Mesenchymal stem cell (in vitro differentiated cells and primary cell): ENCODE data around the gene METTL5.

Experiments
- DNase-seq: peaks from one replicate; pipeline ENCODE4 v3.0.0-alpha.2; 2013
- H2AFZ ChIP-seq: one replicate; pipeline ENCODE4 v1.6.1; 2013; ENCODE audit warnings: low read depth, mild to moderate bottlenecking, control low read depth, inconsistent platforms, low read length, moderate library complexity
- H2AK5ac ChIP-seq: 2 replicates; pipeline ENCODE4 v1.6.1; 2013; ENCODE audit warnings: low read length, moderate library complexity, mild to moderate bottlenecking, inconsistent platforms; ENCODE audit not compliant: severe bottlenecking
- H2BK120ac ChIP-seq: one replicate; pipeline ENCODE4 v1.6.1; 2013; ENCODE audit warnings: low read depth, mild to moderate bottlenecking, inconsistent platforms, low read length, moderate library complexity
- H2BK12ac ChIP-seq, 2 experiments: one replicate each; pipeline ENCODE4 v1.6.1; 2013; ENCODE audit warnings: inconsistent platforms in 2 of 2, low read length in 2 of 2, mild to moderate bottlenecking in 2 of 2, moderate library complexity in 2 of 2, control low read depth in 1 of 2
- H2BK15ac ChIP-seq: one replicate; pipeline ENCODE4 v1.6.1; 2013; ENCODE audit warnings: mild to moderate bottlenecking, low read depth, inconsistent platforms; ENCODE audit not compliant: poor library complexity, severe bottlenecking
- H2BK5ac ChIP-seq: 2 replicates; pipeline ENCODE4 v1.6.1; 2013; ENCODE audit warnings: low read depth, mild to moderate bottlenecking, low read length, control low read depth, inconsistent platforms; ENCODE audit not compliant: poor library complexity, severe bottlenecking
- H3K14ac ChIP-seq, 2 experiments: one replicate each; pipeline ENCODE4 v1.6.1; 2013; ENCODE audit warnings: inconsistent platforms in 2 of 2, low read length in 2 of 2, control low read depth in 1 of 2, mild to moderate bottlenecking in 1 of 2, moderate library complexity in 1 of 2
- H3K18ac ChIP-seq, 2 experiments: one replicate each; pipeline ENCODE4 v1.6.1; 2013; ENCODE audit warnings: inconsistent platforms in 2 of 2, low read length in 2 of 2, control low read depth in 1 of 2, low read depth in 1 of 2, mild to moderate bottlenecking in 1 of 2
- H3K23ac ChIP-seq, 2 experiments: one replicate each; pipeline ENCODE4 v1.6.1; 2013; ENCODE audit warnings: inconsistent platforms in 2 of 2, low read length in 2 of 2, mild to moderate bottlenecking in 2 of 2, moderate library complexity in 2 of 2, control low read depth in 1 of 2
- H3K27ac ChIP-seq: 2 replicates; pipeline ENCODE4 v1.5.1; 2013; ENCODE audit warnings: mild to moderate bottlenecking, moderate library complexity, low read length, control low read depth, inconsistent platforms; ENCODE audit not compliant: poor library complexity, severe bottlenecking
- H3K27me3 ChIP-seq, 2 experiments: 2 replicates each; pipeline versions ENCODE4 v1.6.1 to v1.7.0; 2013; ENCODE audit warnings: low read length in 2 of 2, mild to moderate bottlenecking in 2 of 2, moderate library complexity in 2 of 2, control low read depth in 1 of 2, inconsistent platforms in 1 of 2; ENCODE audit not compliant: control insufficient read depth in 1 of 2, insufficient read depth in 1 of 2
- H3K36me3 ChIP-seq, 2 experiments: 2 replicates each; pipeline versions ENCODE4 v1.6.1 to v1.7.0; 2013; ENCODE audit warnings: low read length in 2 of 2, control low read depth in 1 of 2, inconsistent platforms in 1 of 2, low read depth in 1 of 2, mild to moderate bottlenecking in 1 of 2; ENCODE audit not compliant: insufficient read depth in 2 of 2, control insufficient read depth in 1 of 2
- H3K4ac ChIP-seq, 2 experiments: one replicate each; pipeline ENCODE4 v1.6.1; 2013; ENCODE audit warnings: inconsistent platforms in 2 of 2, low read length in 2 of 2, mild to moderate bottlenecking in 2 of 2, moderate library complexity in 2 of 2, control low read depth in 1 of 2, low read depth in 1 of 2
- H3K4me1 ChIP-seq: 2 replicates; pipeline ENCODE4 v1.6.1; 2013; ENCODE audit warnings: low read depth, low read length, control low read depth; ENCODE audit not compliant: control insufficient read depth, insufficient read depth
- H3K4me2 ChIP-seq: 2 replicates; pipeline ENCODE4 v1.6.1; 2013; ENCODE audit warnings: low read length, mild to moderate bottlenecking, inconsistent platforms; ENCODE audit not compliant: poor library complexity, severe bottlenecking
- H3K4me3 ChIP-seq, 2 experiments: 2 replicates each; pipeline versions ENCODE4 v1.5.1 to v1.7.0; 2013; ENCODE audit warnings: low read length in 2 of 2, mild to moderate bottlenecking in 2 of 2, control low read depth in 1 of 2, low read depth in 1 of 2; ENCODE audit not compliant: insufficient read depth in 1 of 2
- H3K79me1 ChIP-seq: replicated peaks from 2 replicates; pipeline ENCODE4 v1.6.1; 2013; ENCODE audit warnings: mild to moderate bottlenecking, control low read depth, low read length, inconsistent platforms; ENCODE audit not compliant: poor library complexity, severe bottlenecking
- H3K9ac ChIP-seq: 2 replicates; pipeline ENCODE4 v1.7.0; 2013; ENCODE audit warnings: mild to moderate bottlenecking, low read length, moderate library complexity
- H3K9me3 ChIP-seq: 2 replicates; pipeline ENCODE4 v1.7.0; 2013; ENCODE audit warnings: mild to moderate bottlenecking, low read length; ENCODE audit not compliant: control insufficient read depth
- H4K8ac ChIP-seq: one replicate; pipeline ENCODE4 v1.6.1; 2013; ENCODE audit warnings: inconsistent platforms, mild to moderate bottlenecking, low read length, moderate library complexity
- H4K91ac ChIP-seq: one replicate; pipeline ENCODE4 v1.6.1; 2013; ENCODE audit warnings: mild to moderate bottlenecking, low read length, inconsistent platforms
- WGBS: methylation state at CpG from one replicate; pipeline ENCODE4 v1.1.7; 2013; ENCODE audit warnings: mixed read lengths; 5-methylcytosine and 5-hydroxymethylcytosine counted together

METTL5 gene

GRCh38 chr2:169798397-169798717, 26.3 kb downstream of the METTL5 start:
- no peak overlapping the region for H4K8ac ChIP-seq
- H3K79me1 ChIP-seq, result peaks cover 4% of the 10 kb centered on the region
- peak overlapping the region; percentile 67 for H3K4me2 ChIP-seq
- no peak overlapping the region for H3K4ac ChIP-seq
- H3K4me3 ChIP-seq, result peak overlapping the region in 1 of 2 experiments; percentile 88
- H2BK5ac ChIP-seq, result no peak overlapping the region
- no peak overlapping the region for H3K23ac ChIP-seq
- no peak overlapping the region for H2BK15ac ChIP-seq
- peaks cover 8 to 25% of the 10 kb centered on the region in 2 experiments for H3K36me3 ChIP-seq
- H2BK120ac ChIP-seq, result no peak overlapping the region
- H3K9ac ChIP-seq, result peak overlapping the region; percentile 96
- H3K9me3 ChIP-seq, result no peaks in the 10 kb centered on the region
- H2BK12ac ChIP-seq, result no peak overlapping the region
- WGBS, result 20% methylated on average over 3 of the region's 4 CpGs
- no peak overlapping the region for H3K18ac ChIP-seq
- H2AFZ ChIP-seq, result peak overlapping the region; percentile 23
- H3K14ac ChIP-seq, result no peak overlapping the region
- H2AK5ac ChIP-seq, result no peak overlapping the region
- H3K4me1 ChIP-seq, result peaks cover 5% of the 10 kb centered on the region
- H3K27me3 ChIP-seq, result no peaks in the 10 kb centered on the region
- H3K27ac ChIP-seq, result peak overlapping the region; percentile 71
- no peak overlapping the region for H4K91ac ChIP-seq
- no peak for DNase-seq

GRCh38 chr2:169797601-169798000, 27.1 kb downstream of the METTL5 start:
- Histone ChIP-seq H3K27ac (no peak overlapping the region), H3K14ac (no peak overlapping the region), H2BK12ac (no peak overlapping the region), H3K9ac (no peak overlapping the region), H3K27me3 (no peaks in the 10 kb centered on the region), H2BK120ac (no peak overlapping the region), H3K9me3 (no peaks in the 10 kb centered on the region), H4K91ac (no peak overlapping the region), H2AK5ac (no peak overlapping the region), H3K4me2 (no peak overlapping the region), H3K4me3 (no peak overlapping the region), H3K18ac (no peak overlapping the region), H3K36me3 (peaks cover 8 to 19% of the 10 kb centered on the region in 2 experiments), H3K23ac (no peak overlapping the region), H3K4me1 (peaks cover 5% of the 10 kb centered on the region), H2BK5ac (no peak overlapping the region), H3K4ac (no peak overlapping the region), H2BK15ac (no peak overlapping the region), H3K79me1 (peaks cover 4% of the 10 kb centered on the region), H2AFZ (no peak overlapping the region), H4K8ac (no peak overlapping the region)
- no peak for DNase-seq
- WGBS, result 86% methylated on average over 5 of the region's 5 CpGs

- H3K4ac ChIP-seq, result no peak overlapping the region
- no peak overlapping the region for H2BK5ac ChIP-seq
- no peak overlapping the region for H2BK120ac ChIP-seq
- H3K18ac ChIP-seq, result no peak overlapping the region
- H3K4me2 ChIP-seq, result no peak overlapping the region
- H3K4me3 ChIP-seq, result no peak overlapping the region
- no peak overlapping the region for H3K9ac ChIP-seq
- DNase-seq, result no peak
- H4K91ac ChIP-seq, result no peak overlapping the region
- no peaks in the 10 kb centered on the region for H3K27me3 ChIP-seq
- 90% methylated on average over 6 of the region's 6 CpGs for WGBS
- no peak overlapping the region for H3K23ac ChIP-seq
- no peaks in the 10 kb centered on the region for H3K9me3 ChIP-seq
- no peak overlapping the region for H3K27ac ChIP-seq
- H3K14ac ChIP-seq, result no peak overlapping the region
- H2AFZ ChIP-seq, result no peak overlapping the region
- H2BK12ac ChIP-seq, result no peak overlapping the region
- H2BK15ac ChIP-seq, result no peak overlapping the region
- peaks cover 1 to 7% of the 10 kb centered on the region in 2 experiments for H3K36me3 ChIP-seq
- H3K79me1 ChIP-seq, result no peaks in the 10 kb centered on the region
- peaks cover 3% of the 10 kb centered on the region for H3K4me1 ChIP-seq
- H2AK5ac ChIP-seq, result no peak overlapping the region
- H4K8ac ChIP-seq, result no peak overlapping the region
Measured at GRCh38 chr2:169796441-169796840, 28.3 kb downstream of the METTL5 start.

- WGBS, result 86% methylated on average over 1 of the region's 2 CpGs
- no peak overlapping the region for H3K9ac ChIP-seq
Measured at GRCh38 chr2:169795181-169795580, 29.5 kb downstream of the METTL5 start.

More at GRCh38 chr2:169795181-169795580, 29.5 kb downstream of the METTL5 start:
- H3K18ac ChIP-seq, result no peak overlapping the region
- no peak overlapping the region for H3K23ac ChIP-seq
- H3K27ac ChIP-seq, result no peak overlapping the region
- peak overlapping the region; percentile 54 for H4K8ac ChIP-seq
- no peak overlapping the region for H2BK15ac ChIP-seq
- H3K9me3 ChIP-seq, result no peaks in the 10 kb centered on the region
- no peak overlapping the region for H3K14ac ChIP-seq
- H3K4ac ChIP-seq, result no peak overlapping the region
- no peaks in the 10 kb centered on the region for H3K36me3 ChIP-seq
- H3K27me3 ChIP-seq, result no peaks in the 10 kb centered on the region
- peaks cover 2% of the 10 kb centered on the region for H3K4me1 ChIP-seq
- no peak overlapping the region for H3K4me3 ChIP-seq
- no peak for DNase-seq
- no peak overlapping the region for H2BK120ac ChIP-seq
- H3K79me1 ChIP-seq, result no peaks in the 10 kb centered on the region
- H2BK5ac ChIP-seq, result no peak overlapping the region
- H2AFZ ChIP-seq, result no peak overlapping the region
- no peak overlapping the region for H2AK5ac ChIP-seq
- no peak overlapping the region for H2BK12ac ChIP-seq
- H4K91ac ChIP-seq, result no peak overlapping the region
- no peak overlapping the region for H3K4me2 ChIP-seq
